ENCODE data around the gene PLK3. TPM values are rescaled to one million over a fixed set of nuclear protein-coding genes. Genes with fewer than 3 reads are reported as not detected.
"Not testable (repeated sequence)": the region's sequence is repeated elsewhere in the genome, so short reads cannot be mapped to it uniquely, and the experiment has no call there.

The PLK3 gene
- total RNA-seq, 2 donors from 2014 or later: 27.4 to 64.3 TPM

GRCh38 chr1:44783697-44784093 lies 16.5 kb upstream of the PLK3 start:
- Mint-ChIP-seq H3K9me3 (no peaks in the 10 kb centered on the region), H3K27me3 (no peaks in the 10 kb centered on the region), H3K4me1 (ENCODE audit: low read depth in 2 of 2) (peaks cover 28 to 30% of the 10 kb centered on the region in 2 donors), H3K4me3 (peak overlapping the region; percentile 76), H3K27ac (peak overlapping the region; percentile 43 to 53), H3K36me3 (peaks cover 20% of the 10 kb centered on the region)
- no peak for ATAC-seq
- no peak for DNase-seq (ENCODE audit: low spot score)

- H3K4me1 Mint-ChIP-seq (ENCODE audit: low read depth in 2 of 2): peaks cover 26 to 28% of the 10 kb centered on the region in 2 donors
- H3K27me3 Mint-ChIP-seq: no peaks in the 10 kb centered on the region
- peak overlapping the region; percentile 76 for H3K4me3 Mint-ChIP-seq
- DNase-seq (ENCODE audit: low spot score): no peak
- H3K36me3 Mint-ChIP-seq: peaks cover 15% of the 10 kb centered on the region
- peak; percentile 61 to 64 for ATAC-seq
- H3K9me3 Mint-ChIP-seq: no peaks in the 10 kb centered on the region
- peak overlapping the region; percentile 51 to 85 for H3K27ac Mint-ChIP-seq
Observed at GRCh38 chr1:44784094-44785028, 15.8 kb upstream of the PLK3 start.

DNA sequence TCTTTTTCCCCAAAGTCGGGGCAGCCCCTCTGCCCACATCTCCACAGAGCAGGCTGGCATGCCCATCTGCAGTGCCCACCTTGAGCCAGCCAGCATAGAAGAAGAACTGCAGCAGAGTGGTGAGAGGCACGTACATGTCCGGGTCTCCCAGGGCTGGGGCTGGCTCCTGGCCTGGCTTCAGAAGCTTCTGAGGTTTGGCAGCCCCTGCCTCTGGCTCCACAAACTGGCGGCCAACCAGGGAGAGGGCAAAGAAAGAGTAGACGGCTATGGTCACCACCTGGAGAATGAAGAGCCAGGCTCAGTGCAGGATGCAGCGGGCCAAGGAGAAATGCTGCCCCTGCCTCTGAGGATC lies 15.2 kb upstream of the PLK3 start:
- Mint-ChIP-seq H3K9me3 (no peaks in the 10 kb centered on the region), H3K4me3 (peak overlapping the region; percentile 70), H3K36me3 (peaks cover 15% of the 10 kb centered on the region), H3K27ac (peak overlapping the region; percentile 51 to 85), H3K4me1 (ENCODE audit: low read depth in 2 of 2) (peaks cover 26 to 28% of the 10 kb centered on the region in 2 donors), H3K27me3 (no peaks in the 10 kb centered on the region)
- ATAC-seq (no peak), DNase-seq (ENCODE audit: low spot score) (no peak)

- DNase-seq (ENCODE audit: low spot score) (no peak), ATAC-seq (no peak)
- H3K27ac Mint-ChIP-seq: peak overlapping the region; percentile 51 to 85
- no peaks in the 10 kb centered on the region for H3K9me3 Mint-ChIP-seq
- peaks cover 9% of the 10 kb centered on the region for H3K36me3 Mint-ChIP-seq
- H3K4me3 Mint-ChIP-seq: peak overlapping the region; percentile 70
- no peaks in the 10 kb centered on the region for H3K27me3 Mint-ChIP-seq
- peaks cover 24 to 28% of the 10 kb centered on the region in 2 donors for H3K4me1 Mint-ChIP-seq (ENCODE audit: low read depth in 2 of 2)
Observed at GRCh38 chr1:44785501-44786137, 14.6 kb upstream of the PLK3 start.

- H3K27ac Mint-ChIP-seq: peak overlapping the region; percentile 37 to 85
- no peaks in the 10 kb centered on the region for H3K9me3 Mint-ChIP-seq
- peaks cover 5% of the 10 kb centered on the region for H3K36me3 Mint-ChIP-seq
- H3K27me3 Mint-ChIP-seq: no peaks in the 10 kb centered on the region
- DNase-seq (ENCODE audit: low spot score) (peak; percentile 79), ATAC-seq (peak; percentile 77 to 81)
- peak overlapping the region; percentile 70 for H3K4me3 Mint-ChIP-seq
- H3K4me1 Mint-ChIP-seq (ENCODE audit: low read depth in 2 of 2): peaks cover 22 to 26% of the 10 kb centered on the region in 2 donors
Observed at GRCh38 chr1:44786138-44786840, 13.9 kb upstream of the PLK3 start.

- DNase-seq (ENCODE audit: low spot score) (no peak), ATAC-seq (no peak)
- H3K4me1 Mint-ChIP-seq (ENCODE audit: low read depth in 2 of 2): peaks cover 18 to 22% of the 10 kb centered on the region in 2 donors
- no peaks in the 10 kb centered on the region for H3K36me3 Mint-ChIP-seq
- H3K9me3 Mint-ChIP-seq: no peaks in the 10 kb centered on the region
- H3K27me3 Mint-ChIP-seq: no peaks in the 10 kb centered on the region
- peak overlapping the region; percentile 70 for H3K4me3 Mint-ChIP-seq
- peak overlapping the region in 1 of 2 donors; percentile 37 for H3K27ac Mint-ChIP-seq
Observed at GRCh38 chr1:44786841-44787426, 13.2 kb upstream of the PLK3 start.

DNA sequence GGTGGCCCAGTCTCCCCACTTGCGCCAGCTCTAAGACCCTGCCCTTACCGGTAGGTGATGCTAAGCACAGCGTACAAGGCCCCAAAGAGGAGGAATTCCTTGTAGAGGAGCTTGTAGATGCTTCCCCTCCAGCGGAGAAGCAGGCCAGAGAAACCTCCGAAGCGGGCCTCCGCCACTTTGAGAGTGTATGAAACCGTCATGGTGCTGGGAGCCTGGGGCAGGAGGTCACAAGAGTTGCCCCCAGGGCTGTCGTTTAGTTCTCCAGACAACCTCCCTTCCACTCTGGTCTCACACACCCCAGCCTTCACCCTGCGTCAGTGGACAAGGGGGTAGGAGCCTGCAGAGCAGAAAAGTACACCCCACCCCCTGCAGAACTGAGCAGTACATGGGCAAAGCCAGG lies 12.7 kb upstream of the PLK3 start:
- Mint-ChIP-seq H3K27ac (no peak overlapping the region), H3K4me3 (no peak overlapping the region), H3K9me3 (no peaks in the 10 kb centered on the region), H3K36me3 (no peaks in the 10 kb centered on the region), H3K4me1 (ENCODE audit: low read depth in 2 of 2) (peaks cover 18 to 22% of the 10 kb centered on the region in 2 donors), H3K27me3 (no peaks in the 10 kb centered on the region)
- DNase-seq (ENCODE audit: low spot score): no peak
- no peak for ATAC-seq

GRCh38 chr1:44788120-44788860 lies 11.9 kb upstream of the PLK3 start, which contains the start of gene BEST4:
Gene BEST4, minus strand, starts transcription at chr1:44788170. Its CDS starts 465 bp downstream, at chr1:44787705.
- H3K4me1 Mint-ChIP-seq (ENCODE audit: low read depth in 2 of 2): peaks cover 18 to 20% of the 10 kb centered on the region in 2 donors
- H3K36me3 Mint-ChIP-seq: no peaks in the 10 kb centered on the region
- H3K27me3 Mint-ChIP-seq: no peaks in the 10 kb centered on the region
- no peak for ATAC-seq
- no peak for DNase-seq (ENCODE audit: low spot score)
- no peaks in the 10 kb centered on the region for H3K9me3 Mint-ChIP-seq
- H3K27ac Mint-ChIP-seq: no peak within 1 kb of the TSS
- H3K4me3 Mint-ChIP-seq: no peak within 1 kb of the TSS

- Mint-ChIP-seq H3K27me3 (no peaks in the 10 kb centered on the region), H3K36me3 (no peaks in the 10 kb centered on the region), H3K4me1 (ENCODE audit: low read depth in 2 of 2) (peaks cover 0 to 4% of the 10 kb centered on the region in 2 donors), H3K27ac (no peak overlapping the region), H3K4me3 (no peak overlapping the region), H3K9me3 (no peaks in the 10 kb centered on the region)
- DNase-seq (ENCODE audit: low spot score): no peak
- ATAC-seq: no peak
Observed at GRCh38 chr1:44790968-44791801, 9.0 kb upstream of the PLK3 start.

GRCh38 chr1:44792736-44793502 lies 7.3 kb upstream of the PLK3 start:
- H3K4me3 Mint-ChIP-seq: no peak overlapping the region
- H3K4me1 Mint-ChIP-seq (ENCODE audit: low read depth in 2 of 2): no peaks in the 10 kb centered on the region
- no peaks in the 10 kb centered on the region for H3K36me3 Mint-ChIP-seq
- H3K27ac Mint-ChIP-seq: no peak overlapping the region
- H3K27me3 Mint-ChIP-seq: no peaks in the 10 kb centered on the region
- no peak for DNase-seq (ENCODE audit: low spot score)
- ATAC-seq: no peak
- no peaks in the 10 kb centered on the region for H3K9me3 Mint-ChIP-seq

GRCh38 chr1:44797886-44798285 lies 2.3 kb upstream of the PLK3 start:
- H3K4me3 Mint-ChIP-seq; H3K9me3 Mint-ChIP-seq; ATAC-seq; H3K27ac Mint-ChIP-seq; H3K27me3 Mint-ChIP-seq; H3K36me3 Mint-ChIP-seq; DNase-seq (ENCODE audit: low spot score): not testable (repeated sequence)
- peaks cover 17% of the 10 kb centered on the region in 2 donors for H3K4me1 Mint-ChIP-seq (ENCODE audit: low read depth in 2 of 2)
